ENCODE data around the gene EDC3.

Gene EDC3

DNA sequence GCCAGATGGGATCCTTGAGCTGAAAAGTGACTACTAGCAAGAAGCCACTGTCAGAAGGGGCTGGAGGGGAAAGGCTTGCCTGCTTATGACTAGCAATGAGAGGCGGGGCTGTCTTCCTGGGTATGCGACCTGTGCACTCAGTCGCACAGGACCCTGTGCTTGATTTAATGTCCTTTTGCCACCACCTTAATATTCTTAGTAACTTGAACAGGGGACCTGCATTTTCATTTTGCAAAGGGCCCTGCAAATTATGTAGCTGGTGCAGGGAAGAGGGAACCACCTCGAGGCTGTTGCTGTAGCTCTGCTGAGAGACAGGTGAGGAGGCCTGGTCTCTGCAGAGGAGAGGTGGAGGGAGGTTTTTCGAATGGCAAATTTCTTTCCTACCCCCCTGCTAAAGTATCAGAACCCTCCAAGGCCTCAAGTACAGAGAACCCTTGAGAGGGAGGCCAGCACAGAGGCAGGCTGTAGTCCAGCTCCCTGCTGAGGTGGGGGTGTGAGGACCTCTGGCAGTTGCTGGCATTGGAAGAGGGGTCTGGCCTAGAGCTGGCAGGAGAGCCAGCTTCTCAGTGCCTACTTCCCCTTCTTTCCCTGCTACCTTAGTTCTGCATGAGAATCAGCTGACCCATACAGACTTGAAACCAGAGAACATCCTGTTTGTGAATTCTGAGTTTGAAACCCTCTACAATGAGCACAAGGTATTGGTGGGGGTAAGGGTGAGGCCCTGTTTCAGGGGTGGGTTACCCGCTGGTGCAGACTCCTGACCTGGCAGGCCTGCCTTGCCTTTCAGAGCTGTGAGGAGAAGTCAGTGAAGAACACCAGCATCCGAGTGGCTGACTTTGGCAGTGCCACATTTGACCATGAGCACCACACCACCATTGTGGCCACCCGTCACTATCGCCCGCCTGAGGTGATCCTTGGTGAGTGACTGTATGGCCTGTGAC lies 68.8 kb downstream of the EDC3 start:
- no peak for DNase-seq (ENCODE audit: low spot score)

DNA sequence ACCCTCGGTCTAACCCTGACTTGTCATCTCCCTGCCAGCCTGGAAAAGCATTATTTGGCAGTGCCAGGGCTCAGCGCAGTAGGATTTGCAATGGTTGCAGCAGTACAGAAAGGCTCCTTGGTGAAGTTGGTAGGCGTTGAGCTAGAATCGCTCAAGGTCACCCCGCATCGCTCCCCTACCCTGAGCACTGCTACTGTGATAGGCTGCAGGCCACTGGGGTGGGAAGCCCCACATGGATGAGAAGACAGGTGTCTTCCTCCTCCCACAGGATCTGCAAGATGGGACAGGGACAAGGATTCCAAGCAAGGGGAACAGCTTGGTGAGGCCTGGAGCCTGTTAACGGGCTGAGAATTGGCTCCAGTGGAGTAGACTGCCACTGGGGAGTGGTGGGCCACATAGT lies 69.5 kb downstream of the EDC3 start:
- DNase-seq (ENCODE audit: low spot score), result no peak

DNA sequence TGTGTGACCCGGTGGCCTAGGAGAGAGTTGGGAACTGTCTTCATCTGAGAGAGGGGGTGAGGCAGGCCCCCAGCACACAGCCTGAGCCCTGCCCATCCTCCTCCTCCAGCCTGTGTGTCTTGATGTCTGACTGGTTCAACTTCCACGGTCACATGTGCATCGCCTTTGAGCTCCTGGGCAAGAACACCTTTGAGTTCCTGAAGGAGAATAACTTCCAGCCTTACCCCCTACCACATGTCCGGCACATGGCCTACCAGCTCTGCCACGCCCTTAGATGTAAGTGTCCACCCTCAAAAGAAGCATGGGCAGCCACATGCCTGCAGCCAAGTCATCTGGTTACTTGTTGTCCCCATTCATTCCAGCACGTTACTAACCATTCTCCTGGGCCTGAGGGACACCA lies 70.1 kb downstream of the EDC3 start:
- no peak for DNase-seq (ENCODE audit: low spot score)

GRCh38 chr15:74624020-74624602 lies 71.7 kb downstream of the EDC3 start:
- DNase-seq (ENCODE audit: low spot score), result no peak

DNA sequence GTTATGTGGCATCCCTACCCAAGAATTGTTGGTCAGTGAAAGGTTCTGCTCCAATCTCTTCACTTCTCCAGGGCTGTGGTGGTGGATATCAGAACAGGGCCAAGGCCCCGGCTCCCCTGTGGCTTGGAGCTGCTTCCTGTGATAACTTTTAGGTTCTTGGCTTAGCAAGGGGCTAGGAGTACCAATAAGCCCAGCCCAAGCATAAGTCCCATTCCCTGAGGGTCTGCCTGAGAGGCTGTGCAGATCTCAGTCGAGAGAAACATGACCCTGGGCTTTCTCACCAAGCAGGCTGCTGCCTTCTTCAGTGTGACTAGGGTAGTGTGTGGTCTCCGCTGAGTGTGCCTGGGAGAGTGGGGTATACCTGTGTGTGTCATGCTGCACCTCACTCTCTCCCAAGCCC lies 73.1 kb downstream of the EDC3 start:
- DNase-seq (ENCODE audit: low spot score), result no peak

DNA sequence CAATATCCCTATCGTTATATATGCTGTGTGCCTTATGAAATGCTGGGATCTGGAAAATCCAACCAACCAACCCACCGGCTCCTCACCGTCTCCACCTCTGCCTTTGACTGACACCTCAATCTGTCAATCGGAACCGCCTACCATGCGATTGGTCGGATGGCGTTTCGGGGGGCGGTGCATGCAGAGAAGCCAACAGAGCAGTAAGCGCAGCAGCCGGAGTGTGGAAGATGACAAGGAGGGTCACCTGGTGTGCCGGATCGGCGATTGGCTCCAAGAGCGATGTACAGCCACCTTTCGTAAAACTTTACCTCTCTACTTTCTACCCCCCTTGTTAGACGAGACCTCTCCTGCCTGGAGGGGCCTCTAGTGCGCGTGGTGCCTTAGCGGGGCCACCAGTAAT lies 73.9 kb downstream of the EDC3 start:
- no peak for DNase-seq (ENCODE audit: low spot score)

GRCh38 chr15:74621546-74621920 lies 74.3 kb downstream of the EDC3 start:
- no peak for DNase-seq (ENCODE audit: low spot score)

DNA sequence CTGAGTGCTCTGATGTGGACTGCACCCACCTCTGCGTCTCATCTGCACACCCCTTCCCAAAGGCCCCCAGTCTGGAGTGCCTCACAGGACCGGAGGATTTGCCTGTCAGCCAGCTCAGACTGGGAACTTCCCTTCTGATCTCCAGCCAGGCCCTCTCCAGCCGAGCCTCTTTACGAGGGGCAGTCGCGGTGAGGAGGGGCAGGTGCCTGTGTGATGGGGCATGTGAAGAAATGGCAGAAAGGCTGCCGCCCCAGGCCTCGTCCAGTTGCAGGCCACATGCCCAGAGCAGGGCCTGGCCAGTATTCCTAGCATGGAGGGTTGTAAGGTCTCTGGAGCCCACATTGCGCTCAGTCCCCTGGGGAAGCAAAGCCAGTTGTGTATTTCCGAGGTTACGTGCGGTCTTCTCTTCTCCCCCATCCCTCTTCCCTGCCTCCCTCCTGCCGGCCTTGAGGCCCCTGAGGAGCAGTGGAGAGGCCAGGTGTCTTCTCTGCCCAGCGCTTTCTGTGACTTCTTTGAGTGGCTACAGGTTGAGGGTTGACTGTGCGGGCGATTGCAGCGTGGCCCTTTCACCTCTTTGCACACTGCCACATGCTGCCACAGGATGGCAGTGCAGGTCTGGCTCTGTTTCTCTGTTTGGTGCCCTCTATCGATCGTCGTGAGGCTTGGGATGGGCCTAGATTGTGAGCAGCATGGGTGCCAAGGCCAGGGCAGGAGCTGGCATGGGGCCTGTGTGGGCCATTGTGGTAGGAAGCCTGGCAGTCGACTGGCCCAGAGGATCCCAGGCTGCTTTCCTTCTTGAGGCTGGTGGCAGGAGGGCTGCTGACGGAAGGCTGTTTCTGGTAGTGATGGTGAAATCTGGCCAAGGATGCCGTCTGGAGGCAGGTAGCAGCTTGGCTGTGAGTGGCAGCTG lies 74.9 kb downstream of the EDC3 start:
- DNase-seq (ENCODE audit: low spot score), result peak; percentile 71

DNA sequence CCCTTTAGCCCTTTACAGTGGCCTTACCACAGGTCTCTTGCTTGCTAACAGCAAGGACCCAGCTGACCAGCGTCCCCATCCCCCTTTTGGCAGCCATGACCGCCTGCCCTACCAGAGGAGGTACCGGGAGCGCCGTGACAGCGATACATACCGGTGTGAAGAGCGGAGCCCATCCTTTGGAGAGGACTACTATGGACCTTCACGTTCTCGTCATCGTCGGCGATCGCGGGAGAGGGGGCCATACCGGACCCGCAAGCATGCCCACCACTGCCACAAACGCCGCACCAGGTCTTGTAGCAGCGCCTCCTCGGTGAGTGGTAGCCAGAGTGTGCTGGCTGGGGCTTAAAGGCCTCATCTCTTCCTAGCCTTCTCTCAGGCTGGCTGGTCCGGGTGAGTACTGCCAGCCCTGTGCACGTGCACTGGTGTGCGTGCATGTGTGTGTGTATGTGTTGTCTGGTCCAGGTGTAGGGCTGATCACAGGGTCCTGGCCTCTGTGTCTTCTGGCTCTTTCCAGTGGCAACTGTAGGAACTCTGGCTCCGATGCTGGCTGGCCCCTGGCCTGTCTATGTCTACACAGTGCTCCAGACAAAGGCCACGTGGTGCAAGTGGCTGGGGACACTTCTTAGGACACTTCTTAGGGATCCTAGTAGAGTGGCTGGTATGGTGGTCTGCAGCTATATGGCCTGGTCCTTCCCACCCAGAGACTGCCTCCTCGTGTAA lies 75.7 kb downstream of the EDC3 start:
- DNase-seq (ENCODE audit: low spot score), result no peak

DNA sequence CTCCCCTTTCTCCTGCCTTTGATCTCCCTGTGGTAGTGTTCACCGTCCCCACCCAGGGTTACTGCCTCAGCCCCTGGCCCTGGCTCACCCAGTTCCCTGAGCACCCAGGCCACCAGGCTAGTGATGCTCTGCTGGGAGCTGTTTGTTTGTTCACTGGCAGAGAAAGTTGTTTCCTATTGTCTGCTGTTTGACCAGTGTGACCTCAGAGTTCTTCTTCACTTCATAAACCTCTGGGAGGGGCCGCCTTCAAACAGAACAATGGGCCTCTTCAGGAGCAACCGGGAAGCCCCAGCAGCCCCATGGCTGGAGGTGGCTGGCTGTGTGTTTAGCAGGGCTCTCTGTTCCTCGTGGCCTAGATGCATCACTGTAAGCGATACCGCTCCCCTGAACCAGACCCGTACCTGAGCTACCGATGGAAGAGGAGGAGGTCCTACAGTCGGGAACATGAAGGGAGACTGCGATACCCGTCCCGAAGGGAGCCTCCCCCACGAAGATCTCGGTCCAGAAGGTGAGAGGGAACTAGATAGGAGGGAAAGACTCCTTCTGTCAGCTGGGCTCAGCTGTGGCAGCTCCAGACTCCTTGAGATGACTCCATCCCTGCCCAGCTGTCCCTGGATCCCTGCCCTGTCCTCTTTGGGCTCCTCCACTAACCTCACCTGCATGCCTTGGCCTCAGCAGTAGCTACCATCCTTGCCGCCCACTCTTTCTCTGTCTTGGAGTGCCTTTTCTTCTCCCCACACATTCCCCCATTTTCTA lies 76.8 kb downstream of the EDC3 start:
- no peak for DNase-seq (ENCODE audit: low spot score)

DNA sequence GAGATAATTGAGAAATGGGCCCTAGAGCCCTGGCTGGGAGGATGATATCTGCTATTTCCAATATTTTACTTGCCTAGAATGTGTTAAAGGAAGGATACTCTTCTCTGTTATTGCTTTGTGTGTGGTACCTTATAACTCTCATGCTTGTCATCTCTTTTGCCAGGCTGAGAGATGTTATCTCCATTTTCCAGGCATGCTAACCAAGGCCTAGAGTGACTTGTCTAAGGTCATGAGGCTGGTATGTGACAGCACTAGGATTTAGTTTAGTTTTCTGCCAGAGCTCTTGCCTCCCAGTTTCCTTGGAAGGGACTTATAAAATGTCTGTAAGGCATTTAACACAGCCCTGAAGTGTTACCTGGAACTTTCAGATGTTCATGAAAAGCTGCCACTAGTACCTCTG lies 78.8 kb downstream of the EDC3 start:
- no peak for DNase-seq (ENCODE audit: low spot score)

DNA sequence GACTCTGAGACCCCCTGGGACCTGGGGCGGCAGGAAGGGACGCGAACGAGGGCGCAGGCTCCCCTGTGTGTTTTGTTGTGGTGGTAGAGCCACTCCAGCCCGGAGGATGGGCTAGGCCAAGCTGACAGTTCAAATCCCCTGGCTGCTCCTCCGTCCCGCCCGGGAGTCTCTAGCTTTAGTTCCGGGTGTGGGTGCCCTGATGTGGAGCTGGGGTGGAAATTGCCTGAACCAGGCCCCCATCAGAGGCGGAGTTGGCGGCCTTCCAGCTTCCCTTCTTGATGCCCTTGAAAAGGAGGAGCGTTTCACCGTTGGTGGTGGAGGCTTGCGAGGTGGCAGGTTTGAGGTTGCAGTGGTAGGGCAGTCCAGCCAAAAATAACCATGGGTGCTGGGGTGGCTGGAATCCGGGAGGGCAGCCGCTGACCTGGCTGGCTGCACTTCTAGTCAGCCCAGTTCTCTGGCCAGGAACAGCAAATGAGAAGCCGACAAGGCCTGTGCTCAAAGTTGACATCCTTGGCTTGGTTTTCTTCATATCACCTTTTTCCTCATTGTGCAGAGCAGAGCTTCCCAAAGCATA lies 79.4 kb downstream of the EDC3 start:
- peak; percentile 62 for DNase-seq (ENCODE audit: low spot score)

DNA sequence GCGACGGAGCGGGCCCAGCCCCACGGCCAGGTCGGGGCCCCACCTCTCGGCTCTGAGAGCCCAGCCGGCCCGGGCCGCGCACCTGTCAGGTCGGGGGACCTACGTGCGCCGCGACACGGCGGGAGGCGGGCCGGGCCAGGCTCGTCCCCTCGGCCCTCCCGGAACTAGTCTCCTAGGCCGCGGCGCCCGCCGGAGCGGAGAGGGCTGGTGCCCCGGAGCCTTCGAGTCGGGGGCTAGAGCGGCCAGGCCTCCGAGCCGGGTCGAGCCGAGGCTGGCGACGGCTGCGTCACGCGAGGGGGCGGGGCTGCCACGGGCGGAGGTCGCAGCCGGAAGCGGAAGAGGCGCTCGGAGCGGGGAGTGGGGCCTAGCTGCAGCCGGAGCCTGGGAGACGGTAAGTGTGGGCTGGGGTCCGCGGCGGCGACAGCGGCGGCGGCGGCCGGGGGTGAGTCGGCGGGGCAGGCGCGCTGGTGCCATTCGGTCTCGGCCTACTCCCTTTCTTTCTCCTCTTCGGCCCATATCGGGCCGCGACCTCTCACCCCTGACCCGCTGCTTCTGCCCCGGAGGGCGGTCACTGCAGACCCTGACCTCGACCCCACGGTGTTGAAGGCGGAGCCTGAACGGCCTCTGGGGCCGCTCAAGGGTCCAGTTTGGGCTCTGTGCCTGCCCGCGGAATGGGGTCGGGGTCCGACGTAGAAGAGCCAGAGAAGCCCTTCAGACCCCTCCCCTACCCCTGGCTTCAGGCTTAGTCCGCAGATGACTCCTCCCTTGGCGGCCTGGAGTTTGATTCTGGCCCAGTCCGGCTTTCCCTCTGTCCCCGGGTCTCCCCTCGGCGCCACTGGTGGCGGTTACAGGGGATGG lies 80.1 kb downstream of the EDC3 start, which contains the start of gene CLK3:
Gene CLK3, plus strand, starts transcription at position 329 of the 858 bp plus-strand sequence. CDS start 3,361 bp downstream, outside the sequence.
- peak; percentile 97 for DNase-seq (ENCODE audit: low spot score)

DNA sequence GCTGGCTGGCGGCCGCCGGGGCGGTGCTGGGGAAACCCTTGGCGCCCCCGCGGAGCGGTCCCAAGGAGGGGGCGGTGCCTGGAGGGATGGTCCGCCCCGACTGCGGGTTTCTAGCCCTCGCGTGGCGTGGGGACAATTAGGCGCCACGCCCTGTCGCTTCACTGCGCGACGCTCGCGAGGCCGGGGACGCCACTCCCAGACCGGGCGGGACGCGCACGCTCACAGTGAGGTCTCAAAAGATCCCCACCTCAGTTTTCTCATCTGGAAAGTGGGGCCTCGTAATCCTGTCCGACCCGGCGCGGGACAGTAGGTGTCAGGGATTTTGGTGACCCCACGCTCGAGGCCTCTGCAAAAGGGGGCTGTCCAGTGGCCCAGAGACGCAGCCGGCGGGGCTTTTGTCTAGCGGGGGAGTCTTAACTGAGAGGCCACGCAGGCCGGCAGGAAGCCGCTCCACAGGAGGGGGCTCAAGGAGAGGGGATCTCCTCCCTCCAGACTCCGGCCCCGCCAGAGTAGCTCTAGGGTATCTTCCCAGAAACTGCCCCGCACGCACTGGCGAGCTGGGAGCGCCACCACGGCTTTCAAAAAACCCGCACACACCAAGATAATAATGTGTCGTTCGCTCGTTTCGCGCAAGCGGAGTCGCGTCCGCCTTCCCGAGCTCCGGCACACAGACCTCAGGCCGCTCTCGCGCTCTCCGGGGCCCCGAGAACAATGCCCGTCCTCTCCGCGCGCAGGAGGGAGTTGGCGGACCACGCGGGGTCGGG lies 80.9 kb downstream of the EDC3 start:
- peak; percentile 80 for DNase-seq (ENCODE audit: low spot score)

DNA sequence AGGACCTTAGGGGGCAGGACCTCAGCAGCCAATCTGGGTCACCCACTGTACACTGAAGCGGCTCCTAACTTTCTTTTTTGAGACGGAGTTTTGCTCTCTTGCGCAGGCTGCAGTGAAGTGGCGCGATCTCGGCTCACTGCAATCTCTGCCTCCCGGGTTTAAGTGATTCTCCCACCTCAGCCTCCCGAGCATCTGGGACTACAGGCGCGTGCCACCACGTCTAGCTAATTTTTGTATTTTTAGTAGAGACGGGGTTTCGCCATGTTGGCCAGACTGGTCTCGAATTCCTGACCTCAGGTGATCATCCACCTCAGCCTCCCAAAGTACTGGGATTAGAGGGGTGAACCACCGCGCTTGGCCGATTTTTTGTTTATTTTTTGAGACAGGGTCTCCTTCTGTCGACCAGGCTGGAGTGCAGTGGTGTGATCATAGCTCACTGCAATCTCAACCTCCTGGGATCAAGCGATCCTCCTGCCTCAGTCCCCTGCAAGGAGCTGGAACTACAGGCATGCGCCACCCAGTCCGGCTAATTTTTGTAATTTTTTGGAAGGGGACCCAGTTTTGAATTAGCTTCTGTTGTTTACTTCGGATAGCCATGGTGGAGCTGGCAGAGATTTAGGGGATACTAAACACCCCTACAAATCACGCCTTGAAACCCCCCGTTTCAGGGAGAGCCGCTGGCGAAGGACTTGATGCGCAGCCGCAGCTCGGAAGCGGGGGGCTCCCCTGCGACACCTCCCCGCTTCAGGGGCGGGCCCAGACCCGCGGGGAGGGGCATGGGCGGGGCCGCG lies 81.7 kb downstream of the EDC3 start:
- no peak for DNase-seq (ENCODE audit: low spot score)

- DNase-seq (ENCODE audit: low spot score), result no peak
Measured at GRCh38 chr15:74613089-74613952, 82.5 kb downstream of the EDC3 start.

DNA sequence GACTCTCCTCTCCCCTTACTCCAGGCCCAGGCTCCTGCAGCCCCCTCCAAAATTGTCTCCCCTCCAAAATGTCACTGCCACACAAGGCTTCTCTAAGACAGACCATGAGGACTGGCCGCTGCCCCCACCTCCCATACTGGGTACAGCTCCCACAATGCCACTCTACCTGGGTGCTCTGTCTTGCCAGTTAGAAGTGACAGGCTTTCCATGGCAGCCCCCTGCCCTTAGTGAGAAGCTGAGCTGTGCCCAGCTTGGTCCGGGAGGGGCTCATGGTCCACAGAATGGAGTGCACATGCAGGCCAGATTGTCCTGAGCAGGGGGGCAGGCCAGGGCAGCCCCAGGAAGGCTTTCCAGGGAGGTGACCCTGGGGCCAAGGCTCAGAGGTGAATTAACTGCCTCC lies 83.1 kb downstream of the EDC3 start:
- no peak for DNase-seq (ENCODE audit: low spot score)
